SU-DHL-6 (cell line): ENCODE results near the gene CDC42BPA.

Source experiments
- EZH2phosphoT487 ChIP-seq: fragments of 200-600 bp; sonication (generic), shearing (Covaris generic); conservative IDR thresholded peaks from 2 replicates; pipeline ENCODE4 v1.6.1; 2018; ENCODE audit warnings: mild to moderate bottlenecking, antibody characterized with exemption, low read length, moderate library complexity, mixed read lengths
- TF ChIP-seq, protein P1 (sequence below): fragments of 200-600 bp; sonication (generic); IDR thresholded peaks from one replicate; pipeline ENCODE4 v1.5.1; 2017; ENCODE audit warnings: antibody characterized with exemption, mild to moderate bottlenecking, low read length, moderate library complexity; ENCODE audit not compliant: insufficient read depth, poor library complexity, severe bottlenecking

DNA sequence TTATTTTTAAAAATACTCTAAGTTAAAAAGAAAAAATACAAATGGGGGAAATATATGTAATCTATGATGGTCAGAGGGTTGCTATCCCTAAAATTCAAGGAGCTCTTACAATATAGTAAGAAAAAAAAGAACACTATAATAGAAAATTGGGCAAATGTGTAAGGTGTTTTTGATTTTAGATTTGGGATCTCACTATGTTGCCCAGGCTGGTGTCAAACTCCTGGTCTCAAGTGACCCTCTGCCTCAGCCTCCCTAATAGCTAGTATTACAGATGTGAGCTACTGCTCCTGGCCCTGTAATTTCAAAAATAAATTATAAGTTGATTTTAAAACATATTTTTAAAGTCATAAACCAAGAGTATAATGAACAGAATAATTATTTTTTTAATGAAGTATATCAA lies 45.9 kb downstream of the CDC42BPA start:
- TF ChIP-seq, protein P1, sequence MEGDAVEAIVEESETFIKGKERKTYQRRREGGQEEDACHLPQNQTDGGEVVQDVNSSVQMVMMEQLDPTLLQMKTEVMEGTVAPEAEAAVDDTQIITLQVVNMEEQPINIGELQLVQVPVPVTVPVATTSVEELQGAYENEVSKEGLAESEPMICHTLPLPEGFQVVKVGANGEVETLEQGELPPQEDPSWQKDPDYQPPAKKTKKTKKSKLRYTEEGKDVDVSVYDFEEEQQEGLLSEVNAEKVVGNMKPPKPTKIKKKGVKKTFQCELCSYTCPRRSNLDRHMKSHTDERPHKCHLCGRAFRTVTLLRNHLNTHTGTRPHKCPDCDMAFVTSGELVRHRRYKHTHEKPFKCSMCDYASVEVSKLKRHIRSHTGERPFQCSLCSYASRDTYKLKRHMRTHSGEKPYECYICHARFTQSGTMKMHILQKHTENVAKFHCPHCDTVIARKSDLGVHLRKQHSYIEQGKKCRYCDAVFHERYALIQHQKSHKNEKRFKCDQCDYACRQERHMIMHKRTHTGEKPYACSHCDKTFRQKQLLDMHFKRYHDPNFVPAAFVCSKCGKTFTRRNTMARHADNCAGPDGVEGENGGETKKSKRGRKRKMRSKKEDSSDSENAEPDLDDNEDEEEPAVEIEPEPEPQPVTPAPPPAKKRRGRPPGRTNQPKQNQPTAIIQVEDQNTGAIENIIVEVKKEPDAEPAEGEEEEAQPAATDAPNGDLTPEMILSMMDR = no peak
- TF ChIP-seq EZH2phosphoT487 = no peak
